H9 (cell line): ENCODE results near the gene STXBP6. TPM values are rescaled to one million over a fixed set of nuclear protein-coding genes. Genes with fewer than 3 reads are reported as not detected.

Source experiments
- DNase-seq: peaks from one replicate; pipeline ENCODE4 v3.0.0-alpha.2; 2017
- H2AFZ ChIP-seq: one replicate; pipeline ENCODE4 v1.6.1; 2013; ENCODE audit warnings: mild to moderate bottlenecking, low read length, control low read depth, moderate library complexity
- H2AK5ac ChIP-seq: 2 replicates; pipeline ENCODE4 v1.6.1; 2013; ENCODE audit warnings: low read length, control low read depth, mixed read lengths; ENCODE audit not compliant: insufficient read length
- H2BK120ac ChIP-seq: one replicate; pipeline ENCODE4 v1.6.1; 2013; ENCODE audit warnings: low read depth, mild to moderate bottlenecking, low read length, control low read depth, inconsistent platforms; ENCODE audit not compliant: poor library complexity, severe bottlenecking
- H2BK12ac ChIP-seq: 2 replicates; pipeline ENCODE4 v1.6.1; 2013; ENCODE audit warnings: low read length, control low read depth, mixed read lengths, low read depth; ENCODE audit not compliant: insufficient read length
- H2BK15ac ChIP-seq: 2 replicates; pipeline ENCODE4 v1.6.1; 2013; ENCODE audit warnings: low read depth, low read length, control low read depth
- H2BK20ac ChIP-seq: one replicate; pipeline ENCODE4 v1.6.1; 2013; ENCODE audit warnings: low read depth, mild to moderate bottlenecking, low read length, control low read depth, inconsistent platforms; ENCODE audit not compliant: poor library complexity, severe bottlenecking
- H2BK5ac ChIP-seq: 2 replicates; pipeline ENCODE4 v1.6.1; 2013; ENCODE audit warnings: low read length, control low read depth, mixed read lengths; ENCODE audit not compliant: insufficient read length
- H3K14ac ChIP-seq: 2 replicates; pipeline ENCODE4 v1.6.1; 2013; ENCODE audit warnings: low read length, control low read depth; ENCODE audit not compliant: insufficient read depth
- H3K18ac ChIP-seq: 2 replicates; pipeline ENCODE4 v1.6.1; 2013; ENCODE audit warnings: low read depth, mild to moderate bottlenecking, mixed read lengths, low read length, control low read depth; ENCODE audit not compliant: insufficient read length
- H3K23ac ChIP-seq: 2 replicates; pipeline ENCODE4 v1.6.1; 2013; ENCODE audit warnings: low read length, control low read depth, mixed read lengths, low read depth; ENCODE audit not compliant: insufficient read length
- H3K23me2 ChIP-seq: 2 replicates; pipeline ENCODE4 v1.6.1; 2013; ENCODE audit warnings: low read depth, mild to moderate bottlenecking, mixed read lengths, low read length, control low read depth; ENCODE audit not compliant: insufficient read length, poor library complexity, severe bottlenecking
- H3K27ac ChIP-seq: 2 replicates; pipeline ENCODE4 v1.5.1; 2013; ENCODE audit warnings: low read length, control low read depth, mixed read lengths, low read depth; ENCODE audit not compliant: insufficient read length
- H3K27me3 ChIP-seq: 2 replicates; pipeline ENCODE4 v1.6.1; 2013; ENCODE audit warnings: low read length, control low read depth, inconsistent platforms; ENCODE audit not compliant: insufficient read depth
- H3K4ac ChIP-seq: 2 replicates; pipeline ENCODE4 v1.6.1; 2013; ENCODE audit warnings: low read depth, mild to moderate bottlenecking, control low read depth, inconsistent platforms, low read length, moderate library complexity
- H3K4me1 ChIP-seq: 2 replicates; pipeline ENCODE4 v1.6.1; 2013; ENCODE audit warnings: low read length, control low read depth, inconsistent platforms; ENCODE audit not compliant: insufficient read depth
- H3K4me2 ChIP-seq: 2 replicates; pipeline ENCODE4 v1.6.1; 2013; ENCODE audit warnings: low read length, control low read depth, mixed read lengths; ENCODE audit not compliant: insufficient read length, insufficient read depth
- H3K56ac ChIP-seq: 2 replicates; pipeline ENCODE4 v1.6.1; 2013; ENCODE audit warnings: low read depth, mild to moderate bottlenecking, mixed read lengths, low read length, control low read depth; ENCODE audit not compliant: insufficient read length
- H3K79me1 ChIP-seq: 2 replicates; pipeline ENCODE4 v1.6.1; 2013; ENCODE audit warnings: low read depth, mild to moderate bottlenecking, moderate library complexity, low read length, control low read depth, inconsistent platforms; ENCODE audit not compliant: insufficient read depth, poor library complexity, severe bottlenecking
- H3K79me2 ChIP-seq: 2 replicates; pipeline ENCODE4 v1.6.1; 2013; ENCODE audit warnings: low read length, control low read depth, inconsistent platforms; ENCODE audit not compliant: insufficient read depth
- H3K9ac ChIP-seq: 2 replicates; pipeline ENCODE4 v1.6.1; 2013; ENCODE audit warnings: low read length, control low read depth, mixed read lengths; ENCODE audit not compliant: insufficient read length; ENCODE audit errors: extremely low read depth
- H3K9me3 ChIP-seq: one replicate; pipeline ENCODE4 v1.6.1; 2013; ENCODE audit warnings: low read depth, low read length, inconsistent platforms; ENCODE audit not compliant: control insufficient read depth
- H3T11ph ChIP-seq: one replicate; pipeline ENCODE4 v1.6.1; 2013; ENCODE audit warnings: mild to moderate bottlenecking, low read length, control low read depth, inconsistent platforms
- H4K20me1 ChIP-seq: one replicate; pipeline ENCODE4 v1.6.1; 2013; ENCODE audit not compliant: control insufficient read depth, insufficient read length, insufficient read depth
- H4K5ac ChIP-seq: 2 replicates; pipeline ENCODE4 v1.6.1; 2013; ENCODE audit warnings: low read depth, mild to moderate bottlenecking, mixed read lengths, low read length, control low read depth; ENCODE audit not compliant: insufficient read length
- H4K8ac ChIP-seq: replicated peaks from 2 replicates; pipeline ENCODE4 v1.6.1; 2013; ENCODE audit warnings: low read length, control low read depth, mixed read lengths, low read depth; ENCODE audit not compliant: insufficient read length
- H4K91ac ChIP-seq: 2 replicates; pipeline ENCODE4 v1.6.1; 2013; ENCODE audit warnings: low read depth, mild to moderate bottlenecking, moderate library complexity, mixed read lengths, low read length, control low read depth; ENCODE audit not compliant: insufficient read length
- H3K27ac Mint-ChIP-seq, 3 experiments: 2 replicates in 2 of 3; 3 replicates in 1 of 3; pipeline ENCODE4 v1.8.0; 2020 to 2021; ENCODE audit warnings: mixed read lengths in 3 of 3, mild to moderate bottlenecking in 1 of 3, moderate library complexity in 1 of 3
- H3K27me3 Mint-ChIP-seq: 2 replicates; pipeline ENCODE4 v1.8.0; 2021; ENCODE audit warnings: low read depth, mild to moderate bottlenecking, moderate library complexity, mixed read lengths
- H3K36me3 Mint-ChIP-seq, 3 experiments: 2 replicates in 2 of 3; 3 replicates in 1 of 3; pipeline ENCODE4 v1.8.0; 2020 to 2021; ENCODE audit warnings: low read depth in 3 of 3, mixed read lengths in 3 of 3; ENCODE audit not compliant: insufficient read depth in 1 of 3
- H3K4me1 Mint-ChIP-seq, 2 experiments: 2 replicates each; pipeline ENCODE4 v1.8.0; 2020; ENCODE audit warnings: mixed read lengths in 2 of 2
- H3K4me3 Mint-ChIP-seq, 2 experiments: 2 replicates in 1 of 2; 3 replicates in 1 of 2; pipeline ENCODE4 v1.8.0; 2020 to 2021; ENCODE audit warnings: mild to moderate bottlenecking in 2 of 2, mixed read lengths in 2 of 2, moderate library complexity in 1 of 2
- H3K9me3 Mint-ChIP-seq, 2 experiments: 2 replicates in 1 of 2; 3 replicates in 1 of 2; pipeline ENCODE4 v1.8.0; 2020; ENCODE audit warnings: mild to moderate bottlenecking in 2 of 2, mixed read lengths in 2 of 2, moderate library complexity in 1 of 2
- CTCF ChIP-seq: fragments of 200-600 bp; sonication (generic); conservative IDR thresholded peaks from 3 replicates; pipeline ENCODE4 v1.8.0; 2021; ENCODE audit warnings: antibody characterized with exemption, mild to moderate bottlenecking
- whole genome bisulfite sequencing: extraction: QIAGEN DNeasy Blood & Tissue Kit; methylation state at CpG from one replicate; pipeline ENCODE4 v1.1.7; 2013; ENCODE audit warnings: missing lambda C conversion rate, low lambda C conversion rate, mixed read lengths; ENCODE audit not compliant: insufficient read length; ENCODE audit errors: extremely low coverage; 5-methylcytosine and 5-hydroxymethylcytosine counted together
- total RNA-seq: library from RNA; stranded (reverse); gene quantifications from 2 replicates; pipeline ENCODE4 v1.2.1, GENCODE V29; 2021

Gene STXBP6
- total RNA-seq, 1 experiment from 2014 or later, result 3.6 TPM

GRCh38 chr14:24986206-24986893, 63.6 kb downstream of the STXBP6 start:
- no peaks in the 10 kb centered on the region; the same call in 1 of the 2 replicates for H3K4me1 ChIP-seq
- H3K23ac ChIP-seq, result no peak overlapping the region
- no peak overlapping the region for H2BK5ac ChIP-seq
- no peaks in the 10 kb centered on the region for H4K20me1 ChIP-seq
- Mint-ChIP-seq H3K4me3 (no peak overlapping the region), H3K27me3 (peaks cover 2% of the 10 kb centered on the region; the same call in 1 of the 2 replicates), H3K27ac (no peak overlapping the region), H3K4me1 (peaks cover 0 to 6% of the 10 kb centered on the region in 2 experiments; a peak in 1 of 4 replicates), H3K9me3 (no peaks in the 10 kb centered on the region), H3K36me3 (no peaks in the 10 kb centered on the region)
- no peak overlapping the region for H4K91ac ChIP-seq
- H3K27ac ChIP-seq, result no peak overlapping the region
- H2BK120ac ChIP-seq, result no peak overlapping the region
- DNase-seq, result no peak
- no peak overlapping the region for H2AK5ac ChIP-seq
- no peak overlapping the region for H2BK15ac ChIP-seq
- no peak for TF ChIP-seq CTCF
- H2BK20ac ChIP-seq, result no peak overlapping the region
- no peak overlapping the region for H3K9ac ChIP-seq
- no peaks in the 10 kb centered on the region for H3K9me3 ChIP-seq
- H3K4ac ChIP-seq, result no peak overlapping the region
- H2BK12ac ChIP-seq, result no peak overlapping the region
- H3T11ph ChIP-seq, result no peak overlapping the region
- no peak overlapping the region for H3K18ac ChIP-seq
- no peaks in the 10 kb centered on the region for H3K23me2 ChIP-seq
- no peak overlapping the region for H3K4me2 ChIP-seq
- H3K79me2 ChIP-seq, result 0 out of 2 replicates have a peak, but pooled peaks cover 2% of the 10 kb centered on the region
- no peaks in the 10 kb centered on the region for H3K27me3 ChIP-seq
- H3K56ac ChIP-seq, result no peak overlapping the region
- H4K8ac ChIP-seq, result no peak overlapping the region
- no CpG with 5 or more reads among the region's 4 CpGs for WGBS
- no peaks in the 10 kb centered on the region for H3K79me1 ChIP-seq
- H3K14ac ChIP-seq, result no peak overlapping the region
- no peak overlapping the region for H2AFZ ChIP-seq
- no peak overlapping the region for H4K5ac ChIP-seq
